ENCODE results near the gene UBA5. TPM values are rescaled to one million over a fixed set of nuclear protein-coding genes. Genes with fewer than 3 reads are reported as not detected.

The UBA5 gene
- total and polyA plus RNA-seq, 2 of the 13 experiments (the other 11 are each of a cell fraction or from before 2014, with no cell fraction given) = 30.2 to 46.8 TPM

- H3K9ac ChIP-seq (ENCODE audit: insufficient read depth, low read depth, low read length) = no peak overlapping the region
- no peak overlapping the region for H2AFZ ChIP-seq (ENCODE audit: low read length)
- H3K9me3 ChIP-seq (ENCODE audit: low read length) = no peaks in the 10 kb centered on the region
- ChIA-PET CTCF (ENCODE audit: low intra/inter-chr PET ratio, low total read pairs) (no interaction called here), POLR2A (no interaction called here)
- H3K4me2 ChIP-seq (ENCODE audit: low read depth, low read length) = no peak overlapping the region
- peaks cover 8 to 47% of the 10 kb centered on the region in 2 experiments for H3K36me3 ChIP-seq (replicated peaks in 1 of 2; ENCODE audit: control insufficient read depth in 1 of 2, insufficient read depth in 2 of 2, low read length in 2 of 2)
- 95% methylated on average over 2 of the region's 2 CpGs for WGBS (ENCODE audit: low lambda C conversion rate)
- no peaks in the 10 kb centered on the region for H3K4me1 ChIP-seq (ENCODE audit: insufficient read depth, low read length)
- H3K27me3 ChIP-seq (ENCODE audit: control insufficient read depth in 1 of 2, insufficient read depth in 2 of 2, low read length in 2 of 2) = no peaks in the 10 kb centered on the region
- DNase-seq (ENCODE audit: low spot score) (no peak), FAIRE-seq (no peak), ATAC-seq (no peak)
- TF ChIP-seq SATB2 (CRISPR knock-in tag; IDR thresholded peaks at IDR 0.05) = no peak
- TF ChIP-seq ZNF263 (CRISPR knock-in tag; IDR thresholded peaks at IDR 0.05) = no peak
- no peak for TF ChIP-seq TOPORS (CRISPR knock-in tag; IDR thresholded peaks at IDR 0.05)
- no peak for TF ChIP-seq BRCA1 (CRISPR knock-in tag; IDR thresholded peaks at IDR 0.05)
- TF ChIP-seq NFATC3 (CRISPR knock-in tag; IDR thresholded peaks at IDR 0.05) = no peak
- no peak for TF ChIP-seq NAIF1 (CRISPR knock-in tag; IDR thresholded peaks at IDR 0.05; ENCODE audit: borderline replicate concordance)
- no peak for TF ChIP-seq ZNF484 (CRISPR knock-in tag; IDR thresholded peaks at IDR 0.05; ENCODE audit: borderline replicate concordance, low read depth)
- no peak for TF ChIP-seq RBFOX2 (IDR thresholded peaks at IDR 0.05; ENCODE audit: low read depth, low read length)
- TF ChIP-seq ZNF331 (CRISPR knock-in tag; IDR thresholded peaks at IDR 0.05) = no peak
- no peak for TF ChIP-seq ZNF558 (CRISPR knock-in tag; IDR thresholded peaks at IDR 0.05; ENCODE audit: borderline replicate concordance)
- TF ChIP-seq CREB1 (IDR thresholded peaks at IDR 0.05) = no peak
- TF ChIP-seq CREB1 (CRISPR knock-in tag; IDR thresholded peaks at IDR 0.05) = no peak
- no peak for TF ChIP-seq ZFP41 (CRISPR knock-in tag; IDR thresholded peaks at IDR 0.05; ENCODE audit: borderline replicate concordance)
- no peak for TF ChIP-seq TCF7 (IDR thresholded peaks at IDR 0.05; ENCODE audit: low read depth)
- no peak overlapping the region for H3K27ac ChIP-seq (ENCODE audit: extremely low read length, insufficient read depth, low read length)
- BruUV-seq (replicated peaks) = no TSS peak
- no peaks in the 10 kb centered on the region for H4K20me1 ChIP-seq (ENCODE audit: insufficient read depth, low read length)
- H3K79me2 ChIP-seq (ENCODE audit: insufficient read depth, low read length) = no peaks in the 10 kb centered on the region
- intact Hi-C loops (cut with micrococcal nuclease; ENCODE audit: unreplicated experiment) (no loop called here), in situ Hi-C loops (cut with HindIII; ENCODE audit: extremely low pct_ligation_motif_present, low pct_unique_long_range_greater_than_20kb) (no loop called here)
- H3K4me3 ChIP-seq (replicated peaks in 1 of 3; ENCODE audit: insufficient read depth in 1 of 3, low read depth in 2 of 3, low read length in 3 of 3) = no peak overlapping the region
Observed at GRCh38 chr3:132703733-132704132, 43.6 kb downstream of the UBA5 start.

All from HepG2 (cell line).